ENCODE results near the gene GLT8D2.
"Not testable (repeated sequence)": the region's sequence is repeated elsewhere in the genome, so short reads cannot be mapped to it uniquely, and the experiment has no call there.

GLT8D2 gene

GRCh38 chr12:104055686-104056388 is 5.8 kb upstream of the GLT8D2 start:
- Histone ChIP-seq H3K27ac (no peak overlapping the region), H3K4me3 (no peak overlapping the region)

- no peak overlapping the region for H3K27ac ChIP-seq
- no peak overlapping the region for H3K4me3 ChIP-seq
Measured at GRCh38 chr12:104054681-104055346, 4.8 kb upstream of the GLT8D2 start.

GRCh38 chr12:104050436-104050835 is 449 bp upstream of the GLT8D2 start:
- Histone ChIP-seq H3K27ac (peak overlapping the region in 11 of 21 experiments; percentile 17 to 80 (median 48)), H3K4me3 (peak overlapping the region in 6 of 7 experiments; percentile 19 to 32 (median 26))

- peak overlapping the region in 15 of 21 experiments; percentile 6 to 80 (median 44) for H3K27ac ChIP-seq
- peak overlapping the region; percentile 19 to 32 (median 27) for H3K4me3 ChIP-seq
Measured at GRCh38 chr12:104049278-104049902, 597 bp downstream of the GLT8D2 start.

GRCh38 chr12:104048811-104049210 is 1.2 kb downstream of the GLT8D2 start:
- peak overlapping the region in 2 of 7 experiments; percentile 3 to 32 for H3K4me3 ChIP-seq
- peak overlapping the region in 6 of 21 experiments; percentile 29 to 80 (median 58) for H3K27ac ChIP-seq

- Histone ChIP-seq H3K4me3 (no peak overlapping the region), H3K27ac (peak overlapping the region in 2 of 21 experiments; percentile 29 to 80)
Measured at GRCh38 chr12:104048162-104048561, 1.8 kb downstream of the GLT8D2 start.

- Histone ChIP-seq H3K27ac (no peak overlapping the region), H3K4me3 (no peak overlapping the region)
Measured at GRCh38 chr12:104046306-104046705, 3.7 kb downstream of the GLT8D2 start.

GRCh38 chr12:104044158-104044557 is 5.8 kb downstream of the GLT8D2 start:
- Histone ChIP-seq H3K4me3 (no peak overlapping the region), H3K27ac (no peak overlapping the region)

GRCh38 chr12:104042580-104042979 is 7.4 kb downstream of the GLT8D2 start:
- no peak overlapping the region for H3K27ac ChIP-seq
- H3K4me3 ChIP-seq: no peak overlapping the region

GRCh38 chr12:104039769-104040168 is 10.2 kb downstream of the GLT8D2 start:
- not testable (repeated sequence) for H3K4me3 ChIP-seq, H3K27ac ChIP-seq

GRCh38 chr12:104036143-104036542 is 13.8 kb downstream of the GLT8D2 start:
- H3K27ac ChIP-seq, H3K4me3 ChIP-seq: not testable (repeated sequence)

- not testable (repeated sequence) for H3K27ac ChIP-seq, H3K4me3 ChIP-seq
Measured at GRCh38 chr12:104030596-104030995, 19.4 kb downstream of the GLT8D2 start.

GRCh38 chr12:104026841-104027599 is 23.0 kb downstream of the GLT8D2 start:
- Histone ChIP-seq H3K4me3 (no peak overlapping the region), H3K27ac (no peak overlapping the region)

GRCh38 chr12:104025771-104026170 is 24.2 kb downstream of the GLT8D2 start:
- H3K4me3 ChIP-seq: no peak overlapping the region
- H3K27ac ChIP-seq: no peak overlapping the region

- H3K27ac ChIP-seq: no peak overlapping the region
- H3K4me3 ChIP-seq: no peak overlapping the region
Measured at GRCh38 chr12:104024348-104024747, 25.6 kb downstream of the GLT8D2 start.

GRCh38 chr12:104023710-104024109 is 26.3 kb downstream of the GLT8D2 start:
- H3K27ac ChIP-seq: no peak overlapping the region
- no peak overlapping the region for H3K4me3 ChIP-seq

GRCh38 chr12:104022786-104023185 is 27.2 kb downstream of the GLT8D2 start:
- no peak overlapping the region for H3K27ac ChIP-seq

GRCh38 chr12:104021862-104022261 is 28.1 kb downstream of the GLT8D2 start:
- not testable (repeated sequence) for H3K27ac ChIP-seq, H3K4me3 ChIP-seq

More at GRCh38 chr12:104022786-104023185, 27.2 kb downstream of the GLT8D2 start:
- no peak overlapping the region for H3K4me3 ChIP-seq

GRCh38 chr12:104012331-104012730 is 37.7 kb downstream of the GLT8D2 start:
- no peak overlapping the region for H3K27ac ChIP-seq
- H3K4me3 ChIP-seq: no peak overlapping the region

- Histone ChIP-seq H3K4me3 (no peak overlapping the region), H3K27ac (peak overlapping the region in 4 of 21 experiments; percentile 15 to 77 (median 29))
Measured at GRCh38 chr12:104011253-104011652, 38.7 kb downstream of the GLT8D2 start.

All from skin epidermis (tissue), 12 donors.